HG02571 (cell line): ENCODE results near the gene FAM13C.
"Not testable (repeated sequence)": the region's sequence is repeated elsewhere in the genome, so short reads cannot be mapped to it uniquely, and the experiment has no call there.

ENCODE experiments used
- ATAC-seq: cut with Tn5 transposase; IDR thresholded peaks from one replicate; pipeline ENCODE4 v1.9.1; 2021; ENCODE audit warnings: mild to moderate bottlenecking, moderate library complexity; ENCODE audit not compliant: unreplicated experiment

FAM13C gene

GRCh38 chr10:59239108-59239507, 123.2 kb downstream of the FAM13C start:
- not testable (repeated sequence) for ATAC-seq

GRCh38 chr10:59237775-59238174, 124.6 kb downstream of the FAM13C start:
- no peak for ATAC-seq

GRCh38 chr10:59236064-59236697, 126.2 kb downstream of the FAM13C start:
- ATAC-seq, result no peak

- ATAC-seq, result no peak
Observed at GRCh38 chr10:59234816-59235429, 127.4 kb downstream of the FAM13C start.

GRCh38 chr10:59234194-59234593, 128.2 kb downstream of the FAM13C start:
- no peak for ATAC-seq

DNA sequence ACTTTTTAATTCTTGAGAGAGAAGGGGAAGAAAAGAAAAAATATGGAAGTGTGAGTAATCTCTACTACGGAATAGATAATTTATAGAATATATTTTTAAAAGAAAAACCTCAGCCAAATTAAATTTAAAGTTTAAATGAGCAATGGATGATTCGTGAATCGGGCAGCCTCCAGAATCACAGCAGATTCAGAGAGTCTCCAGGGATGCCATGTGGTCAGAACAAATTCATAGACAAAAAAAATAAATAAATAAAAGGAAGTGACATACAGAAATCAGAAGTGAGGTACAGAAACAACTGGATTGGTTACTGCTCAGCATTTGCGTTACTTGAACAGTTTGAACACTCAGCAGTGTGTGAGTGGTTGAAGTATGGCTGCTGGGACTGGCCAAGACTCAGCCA, 132.9 kb downstream of the FAM13C start:
- no peak for ATAC-seq

GRCh38 chr10:59227136-59227673, 135.1 kb downstream of the FAM13C start:
- no peak for ATAC-seq

GRCh38 chr10:59225211-59225610, 137.1 kb downstream of the FAM13C start:
- ATAC-seq, result no peak

- not testable (repeated sequence) for ATAC-seq
Observed at GRCh38 chr10:59223597-59223996, 138.8 kb downstream of the FAM13C start.

DNA sequence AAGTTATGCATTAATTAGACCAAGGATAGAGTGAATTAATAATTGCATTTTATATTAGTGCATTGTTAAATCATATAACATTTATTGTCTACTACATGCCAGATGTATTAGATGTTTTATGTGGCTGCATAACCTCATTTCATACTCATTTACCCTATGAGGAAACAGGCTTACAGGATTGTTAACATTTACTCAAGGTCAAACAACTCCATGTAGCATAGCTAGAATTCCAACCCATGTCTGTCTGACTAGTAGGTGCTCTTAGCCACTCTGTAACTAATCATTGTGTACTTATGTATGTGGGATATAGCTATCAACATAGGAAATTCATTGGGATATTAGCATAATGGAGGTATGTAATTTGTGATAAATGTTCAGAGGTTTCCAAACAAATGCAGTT, 139.6 kb downstream of the FAM13C start:
- ATAC-seq, result no peak

- ATAC-seq, result no peak
Observed at GRCh38 chr10:59216178-59216869, 146.0 kb downstream of the FAM13C start.

DNA sequence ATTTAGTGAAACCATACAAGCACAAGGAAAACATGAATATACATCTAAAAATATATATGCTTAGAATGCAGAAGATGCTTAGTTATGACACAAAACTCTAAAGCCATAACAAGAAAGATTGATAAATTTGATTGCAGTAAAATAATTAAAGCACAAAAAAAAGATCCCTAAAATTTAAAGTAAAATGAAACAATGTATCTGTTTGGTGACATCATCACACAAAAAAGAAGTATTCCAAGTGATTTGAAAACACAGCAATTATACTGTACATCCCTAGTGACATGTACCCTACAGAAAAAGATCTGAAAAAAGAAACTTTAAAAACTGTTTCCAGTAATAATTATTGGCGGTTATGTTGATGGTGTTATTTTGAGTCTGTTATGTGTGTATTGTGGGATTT, 148.2 kb downstream of the FAM13C start:
- ATAC-seq, result no peak

DNA sequence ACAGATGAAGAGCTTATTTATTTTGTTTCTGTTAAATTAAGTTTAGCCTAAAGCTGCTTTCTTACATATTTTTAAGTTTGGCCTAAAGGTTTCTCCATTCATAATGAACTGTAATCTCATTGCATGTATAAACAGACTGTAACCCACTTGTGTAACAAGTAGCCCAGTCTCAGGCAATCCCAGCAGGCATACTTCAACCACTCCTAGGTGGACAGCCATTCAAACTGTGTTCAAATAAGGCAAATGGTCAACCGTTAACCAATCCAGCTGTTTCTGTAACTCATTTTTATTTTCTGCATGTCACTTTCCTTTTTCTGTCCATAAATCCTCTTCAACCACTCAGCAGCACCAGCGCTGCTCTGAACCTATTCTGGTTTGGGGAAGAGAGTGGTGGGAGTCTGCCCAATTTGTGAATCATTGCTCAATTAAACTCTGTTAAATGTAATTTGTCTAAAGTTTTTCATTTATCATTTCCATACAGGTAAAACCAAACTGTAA, 150.0 kb downstream of the FAM13C start:
- no peak for ATAC-seq

DNA sequence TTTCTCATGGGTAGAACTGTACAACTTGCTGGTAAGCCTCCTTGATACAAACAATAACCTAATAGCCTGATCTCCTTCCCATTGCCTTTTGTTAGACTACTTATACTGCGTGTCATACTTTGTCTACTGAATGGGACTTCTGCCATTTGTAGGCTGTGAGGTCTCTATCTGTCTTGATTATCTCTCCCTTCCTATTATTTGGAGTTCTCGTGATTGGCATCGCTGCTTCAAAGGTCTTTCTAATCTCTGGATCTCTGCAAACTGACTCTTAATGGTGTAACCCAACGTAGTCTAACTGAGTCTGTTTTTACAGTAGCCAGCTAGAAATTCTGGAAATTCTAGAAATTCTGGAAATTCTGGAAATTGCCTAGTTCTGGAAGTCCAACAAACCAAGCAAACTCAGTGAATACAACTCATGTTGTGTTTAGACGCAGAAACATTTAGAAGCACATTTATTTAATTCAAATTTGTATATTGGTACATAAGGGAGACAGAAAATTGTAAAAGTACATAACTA, 156.1 kb downstream of the FAM13C start:
- no peak for ATAC-seq
